MM.1S (cell line): ENCODE results near the gene MET.

Source experiments
- DNase-seq: peaks from one replicate; pipeline ENCODE4 v3.0.0-alpha.2; 2015
- H2AFZ ChIP-seq: fragments of 300-600 bp; sonication (generic); 2 replicates; pipeline ENCODE4 v1.6.0; 2016; ENCODE audit warnings: antibody characterized with exemption, low read length
- H3F3A ChIP-seq: fragments of 300-600 bp; sonication (generic); 2 replicates; pipeline ENCODE4 v1.6.1; 2016; ENCODE audit warnings: mild to moderate bottlenecking, antibody characterized with exemption, low read length, moderate library complexity, mixed read lengths; ENCODE audit not compliant: insufficient read depth
- H3K27ac ChIP-seq: fragments of 300-600 bp; sonication (generic); 2 replicates; pipeline ENCODE4 v1.5.1; 2016; ENCODE audit warnings: mild to moderate bottlenecking, low read length
- H3K27me3 ChIP-seq: fragments of 300-600 bp; sonication (generic); replicated peaks from 2 replicates; pipeline ENCODE4 v1.6.0; 2016; ENCODE audit warnings: low read length; ENCODE audit not compliant: insufficient read depth
- H3K36me3 ChIP-seq: fragments of 300-600 bp; sonication (generic); replicated peaks from 2 replicates; pipeline ENCODE4 v1.6.1; 2016; ENCODE audit warnings: mild to moderate bottlenecking, low read length, mixed read lengths; ENCODE audit not compliant: insufficient read depth
- H3K4me1 ChIP-seq: fragments of 300-600 bp; sonication (generic); 2 replicates; pipeline ENCODE4 v1.6.1; 2016; ENCODE audit warnings: low read length, mixed read lengths
- H3K4me2 ChIP-seq: fragments of 300-600 bp; sonication (generic); 2 replicates; pipeline ENCODE4 v1.6.0; 2016; ENCODE audit warnings: low read depth, low read length
- H3K4me3 ChIP-seq: fragments of 300-600 bp; sonication (generic); 2 replicates; pipeline ENCODE4 v1.5.1; 2016; ENCODE audit warnings: low read length, mixed read lengths
- H3K79me2 ChIP-seq: fragments of 300-600 bp; sonication (generic); 2 replicates; pipeline ENCODE4 v1.6.1; 2016; ENCODE audit warnings: mixed run types, low read length, mixed read lengths
- H3K9ac ChIP-seq: fragments of 300-600 bp; sonication (generic); 2 replicates; pipeline ENCODE4 v1.6.1; 2016; ENCODE audit warnings: low read length, mixed read lengths
- H3K9me2 ChIP-seq: fragments of 300-600 bp; sonication (generic); replicated peaks from 2 replicates; pipeline ENCODE4 v1.6.1; 2016; ENCODE audit warnings: mild to moderate bottlenecking, low read length, mixed read lengths; ENCODE audit not compliant: insufficient read depth
- H3K9me3 ChIP-seq: fragments of 300-600 bp; sonication (generic); replicated peaks from 2 replicates; pipeline ENCODE4 v1.6.1; 2016; ENCODE audit warnings: mild to moderate bottlenecking, low read length, mixed read lengths; ENCODE audit not compliant: insufficient read depth
- H4K20me1 ChIP-seq: fragments of 300-600 bp; sonication (generic); 2 replicates; pipeline ENCODE4 v1.6.1; 2016; ENCODE audit warnings: mild to moderate bottlenecking, low read length, moderate library complexity, mixed read lengths; ENCODE audit not compliant: insufficient read depth
- CTCF ChIP-seq: fragments of 300-600 bp; sonication (generic); IDR thresholded peaks from 2 replicates; pipeline ENCODE4 v1.5.1; 2016; ENCODE audit warnings: antibody characterized with exemption, low read length, mixed read lengths
- EZH2 ChIP-seq: fragments of 300-600 bp; sonication (generic); optimal IDR thresholded peaks from 2 replicates; pipeline ENCODE3; 2017; ENCODE audit warnings: low read depth, mild to moderate bottlenecking, antibody characterized with exemption, low read length, mixed read lengths
- EZH2phosphoT487 ChIP-seq: fragments of 300-600 bp; sonication (generic); IDR thresholded peaks from 2 replicates; pipeline ENCODE4 v1.6.1; 2018; ENCODE audit warnings: antibody characterized with exemption, low read length

Gene MET

GRCh38 chr7:116671681-116672595 lies at the start of gene MET:
TSS of gene MET (plus strand) at chr7:116672196. CDS start at chr7:116699085, 26,889 bp downstream.
- Histone ChIP-seq H3K36me3 (no peaks in the 10 kb centered on the region), H3K4me1 (peaks cover 6% of the 10 kb centered on the region), H3K79me2 (no peaks in the 10 kb centered on the region), H3F3A (peaks cover 17% of the 10 kb centered on the region), H3K9me2 (no peaks in the 10 kb centered on the region), H3K27me3 (no peaks in the 10 kb centered on the region), H3K27ac (peak within 1 kb of the TSS; percentile 54; the same call in 1 of the 2 replicates), H3K4me2 (peak within 1 kb of the TSS; percentile 79), H3K4me3 (peak within 1 kb of the TSS; percentile 68), H3K9ac (peak within 1 kb of the TSS; percentile 68), H3K9me3 (no peaks in the 10 kb centered on the region), H4K20me1 (no peaks in the 10 kb centered on the region), H2AFZ (peak within 1 kb of the TSS; percentile 91)
- DNase-seq, result peak; percentile 92
- TF ChIP-seq EZH2 (no peak), CTCF (peak; percentile 82)

GRCh38 chr7:116626886-116627285 lies 45.1 kb upstream of the MET start:
- no peaks in the 10 kb centered on the region for H3K27me3 ChIP-seq
- H3K79me2 ChIP-seq, result no peaks in the 10 kb centered on the region
- no peaks in the 10 kb centered on the region for H3K9me2 ChIP-seq
- H3K4me1 ChIP-seq, result peaks cover 19% of the 10 kb centered on the region
- H3K4me3 ChIP-seq, result no peak overlapping the region
- H3K9ac ChIP-seq, result no peak overlapping the region
- H3K27ac ChIP-seq, result no peak overlapping the region
- H3F3A ChIP-seq, result peaks cover 10% of the 10 kb centered on the region
- no peak for TF ChIP-seq CTCF
- TF ChIP-seq EZH2, result no peak
- TF ChIP-seq EZH2phosphoT487, result no peak
- H4K20me1 ChIP-seq, result no peaks in the 10 kb centered on the region
- H2AFZ ChIP-seq, result no peak overlapping the region
- no peak overlapping the region for H3K4me2 ChIP-seq
- no peaks in the 10 kb centered on the region for H3K9me3 ChIP-seq
- no peaks in the 10 kb centered on the region for H3K36me3 ChIP-seq
- no peak for DNase-seq

- Histone ChIP-seq H3K36me3 (no peaks in the 10 kb centered on the region), H4K20me1 (no peaks in the 10 kb centered on the region), H3K9me3 (no peaks in the 10 kb centered on the region), H3K9ac (no peak overlapping the region), H3K79me2 (no peaks in the 10 kb centered on the region), H3K4me1 (peaks cover 27% of the 10 kb centered on the region), H3K27me3 (no peaks in the 10 kb centered on the region), H3F3A (peaks cover 10% of the 10 kb centered on the region), H3K4me3 (no peak overlapping the region), H3K4me2 (no peak overlapping the region), H3K27ac (no peak overlapping the region), H3K9me2 (no peaks in the 10 kb centered on the region), H2AFZ (no peak overlapping the region)
- DNase-seq, result no peak
- TF ChIP-seq EZH2, result no peak
- no peak for TF ChIP-seq CTCF
- TF ChIP-seq EZH2phosphoT487, result no peak
Observed at GRCh38 chr7:116629051-116629463, 42.9 kb upstream of the MET start.
